Measurements from ENCODE around the gene CERT1. TPM values are rescaled to one million over a fixed set of nuclear protein-coding genes. Genes with fewer than 3 reads are reported as not detected.

The CERT1 gene
- total RNA-seq, 4 donors from 2014 or later = 36.9 to 65.8 (median 43.0) TPM

GRCh38 chr5:75367401-75367800 is 144.0 kb downstream of the CERT1 start:
- Histone ChIP-seq H3K4me1 (no peaks in the 10 kb centered on the region), H3K36me3 (no peaks in the 10 kb centered on the region), H3K27ac (no peak overlapping the region), H3K9me3 (no peaks in the 10 kb centered on the region), H3K4me3 (no peak overlapping the region), H3K27me3 (no peaks in the 10 kb centered on the region)
- TF ChIP-seq CTCF (IDR thresholded peaks at IDR 0.05) (no peak), POLR2A (IDR thresholded peaks at IDR 0.05) (no peak)
- no peak for DNase-seq
- intact Hi-C loops (cut with DNase I; ENCODE audit: low total_unique reads) = no loop called here

GRCh38 chr5:75366787-75367186 is 144.6 kb downstream of the CERT1 start:
- no peaks in the 10 kb centered on the region for H3K9me3 ChIP-seq
- intact Hi-C loops (cut with DNase I; ENCODE audit: low total_unique reads) = no loop called here

GRCh38 chr5:75365740-75366139 is 145.7 kb downstream of the CERT1 start:
- Histone ChIP-seq H3K4me3 (no peak overlapping the region), H3K9me3 (no peaks in the 10 kb centered on the region), H3K27me3 (no peaks in the 10 kb centered on the region), H3K36me3 (no peaks in the 10 kb centered on the region), H3K4me1 (no peaks in the 10 kb centered on the region), H3K27ac (no peak overlapping the region)
- intact Hi-C loops (cut with DNase I; ENCODE audit: low total_unique reads) = no loop called here
- no peak for TF ChIP-seq CTCF (IDR thresholded peaks at IDR 0.05)
- no peak for TF ChIP-seq POLR2A (IDR thresholded peaks at IDR 0.05)
- no peak for DNase-seq

More at GRCh38 chr5:75366787-75367186, 144.6 kb downstream of the CERT1 start:
- H3K27me3 ChIP-seq = no peaks in the 10 kb centered on the region
- H3K27ac ChIP-seq = no peak overlapping the region
- TF ChIP-seq CTCF (IDR thresholded peaks at IDR 0.05) (no peak), POLR2A (IDR thresholded peaks at IDR 0.05) (no peak)
- no peaks in the 10 kb centered on the region for H3K4me1 ChIP-seq
- H3K4me3 ChIP-seq = no peak overlapping the region
- H3K36me3 ChIP-seq = no peaks in the 10 kb centered on the region
- no peak for DNase-seq

- intact Hi-C loops (cut with DNase I; ENCODE audit: low total_unique reads) = no loop called here
- H3K27me3 ChIP-seq = no peaks in the 10 kb centered on the region
- H3K4me3 ChIP-seq = no peak overlapping the region
- no peak for TF ChIP-seq CTCF (IDR thresholded peaks at IDR 0.05)
- no peak for TF ChIP-seq POLR2A (IDR thresholded peaks at IDR 0.05)
- H3K4me1 ChIP-seq = no peaks in the 10 kb centered on the region
- no peaks in the 10 kb centered on the region for H3K36me3 ChIP-seq
- no peak overlapping the region for H3K27ac ChIP-seq
- DNase-seq = no peak
- H3K9me3 ChIP-seq = no peaks in the 10 kb centered on the region
Measured at GRCh38 chr5:75364571-75365280, 146.7 kb downstream of the CERT1 start.

GRCh38 chr5:75363726-75364495 is 147.5 kb downstream of the CERT1 start:
- Histone ChIP-seq H3K27me3 (no peaks in the 10 kb centered on the region), H3K27ac (no peak overlapping the region), H3K4me3 (no peak overlapping the region), H3K9me3 (no peaks in the 10 kb centered on the region), H3K36me3 (no peaks in the 10 kb centered on the region), H3K4me1 (no peaks in the 10 kb centered on the region)
- TF ChIP-seq CTCF (IDR thresholded peaks at IDR 0.05) (no peak), POLR2A (IDR thresholded peaks at IDR 0.05) (no peak)
- DNase-seq = no peak
- intact Hi-C loops (cut with DNase I; ENCODE audit: low total_unique reads) = no loop called here
